Right lobe of liver (tissue), 6 donors: ENCODE results near the gene ISYNA1. TPM values are rescaled to one million over a fixed set of nuclear protein-coding genes. Genes with fewer than 3 reads are reported as not detected.

ENCODE experiments used
- ATAC-seq, 4 donors: fragments of 200-7000 bp; cut with Tn5 transposase; one replicate each; pipeline ENCODE4 v1.9.1; 2020; ENCODE audit warnings: mild to moderate bottlenecking in 4 of 4, moderate library complexity in 4 of 4
- DNase-seq, 3 donors: peaks; one replicate each; pipeline ENCODE4 v3.0.0-alpha.2; 2020
- H3K27ac ChIP-seq, 3 donors: fragments of 200-600 bp; one replicate each; pipeline ENCODE4 v1.8.0; 2022
- H3K27me3 ChIP-seq, 2 donors: fragments of 200-600 bp; one replicate each; pipeline ENCODE4 v1.8.0; 2022
- H3K36me3 ChIP-seq, 4 donors: fragments of 200-600 bp; sonication (generic) in 1 of 4; one replicate each; pipeline versions ENCODE4 v1.5.1 to v1.8.0; 2017 to 2022; ENCODE audit warnings: control low read depth in 1 of 4
- H3K4me1 ChIP-seq, 4 donors: fragments of 200-600 bp; sonication (generic) in 1 of 4; one replicate each; pipeline versions ENCODE4 v1.5.1 to v1.8.0; 2017 to 2022; ENCODE audit warnings: control low read depth in 1 of 4
- H3K4me3 ChIP-seq, 3 donors: fragments of 200-600 bp; one replicate each; pipeline ENCODE4 v1.8.0; 2022
- H3K9me3 ChIP-seq, 4 donors: fragments of 200-600 bp; sonication (generic) in 1 of 4; one replicate each; pipeline versions ENCODE4 v1.5.1 to v1.8.0; 2017 to 2022; ENCODE audit warnings: control low read depth in 1 of 4
- POLR2A ChIP-seq: fragments of 450-650 bp; IDR thresholded peaks from one replicate; pipeline ENCODE4 v1.6.1; 2017; ENCODE audit warnings: antibody characterized with exemption, mild to moderate bottlenecking
- WGBS: methylation state at CpG from one replicate; pipeline ENCODE4 v1.1.6; 2018; ENCODE audit warnings: low coverage, low lambda C conversion rate; ENCODE audit not compliant: insufficient coverage; ENCODE audit errors: missing lambda C conversion rate; 5-methylcytosine and 5-hydroxymethylcytosine counted together
- intact Hi-C, 2 donors: fragments of 100-400 bp; cut with DNase I; formaldehyde crosslinking; loops; one replicate each; pipeline versions ENCODE4 v1.11.2 to v1.14.1; 2022
- total RNA-seq, 6 experiments: library from RNA; depleted of rRNA in 2 of 6; stranded (reverse); fragments of >200 nt in 2 of 6; fragmentation: NEBNext Ultra II Directional in 3 of 6; extraction: Animal tissue kit (Norgen Biotek cat#: 25700) in 3 of 6; gene quantifications; one replicate each; pipeline versions ENCODE4 v1.1.0 to v1.2.4, GENCODE V29; 2016 to 2023
- TF ChIP-seq, protein P1 (sequence below), 4 donors: fragments of 200-600 bp in 3 of 4; fragments of 450-650 bp in 1 of 4; IDR thresholded peaks; one replicate each; pipeline versions ENCODE4 v1.5.1 to v1.8.0; 2016 to 2022; ENCODE audit warnings: antibody characterized with exemption in 4 of 4, mild to moderate bottlenecking in 2 of 4
- donor health status: DM: no; HTN: yes; CAD: no.
- donor health status: DM: no; HTN: no; CAD: no.
- donor health status: DM: no; HTN: no; CAD: no.
- donor health status: DM: no; HTN: yes; CAD: no.
- donor health status: DM: no; HTN: yes; CAD: no.

The ISYNA1 gene
- total RNA-seq, 6 experiments from 2014 or later, result 6.5 to 8.3 (median 7.8) TPM

DNA sequence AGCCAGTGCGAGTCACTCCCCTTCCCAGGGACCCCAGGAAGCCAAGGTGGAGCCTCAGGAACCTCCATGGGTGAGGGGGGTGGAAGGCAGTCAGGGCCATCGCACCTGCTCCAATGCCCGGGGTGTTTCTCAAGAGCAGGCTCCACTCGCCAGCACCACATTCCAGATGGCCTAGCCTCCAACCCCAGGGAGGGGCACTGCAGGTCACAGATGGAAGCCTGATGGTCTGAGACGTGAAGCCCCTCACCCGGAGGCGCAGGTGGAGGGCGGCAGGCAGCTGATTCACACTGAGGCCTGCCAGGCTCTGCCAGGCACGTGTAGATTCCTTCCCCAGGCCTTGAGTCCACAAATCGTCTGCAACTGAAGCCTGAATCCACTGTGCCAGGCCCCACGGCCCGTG, 23.0 kb upstream of the ISYNA1 start:
- peaks cover 3 to 49% (median 8%) of the 10 kb centered on the region in 4 donors for H3K36me3 ChIP-seq
- no peak overlapping the region for H3K4me3 ChIP-seq
- TF ChIP-seq, protein P1, sequence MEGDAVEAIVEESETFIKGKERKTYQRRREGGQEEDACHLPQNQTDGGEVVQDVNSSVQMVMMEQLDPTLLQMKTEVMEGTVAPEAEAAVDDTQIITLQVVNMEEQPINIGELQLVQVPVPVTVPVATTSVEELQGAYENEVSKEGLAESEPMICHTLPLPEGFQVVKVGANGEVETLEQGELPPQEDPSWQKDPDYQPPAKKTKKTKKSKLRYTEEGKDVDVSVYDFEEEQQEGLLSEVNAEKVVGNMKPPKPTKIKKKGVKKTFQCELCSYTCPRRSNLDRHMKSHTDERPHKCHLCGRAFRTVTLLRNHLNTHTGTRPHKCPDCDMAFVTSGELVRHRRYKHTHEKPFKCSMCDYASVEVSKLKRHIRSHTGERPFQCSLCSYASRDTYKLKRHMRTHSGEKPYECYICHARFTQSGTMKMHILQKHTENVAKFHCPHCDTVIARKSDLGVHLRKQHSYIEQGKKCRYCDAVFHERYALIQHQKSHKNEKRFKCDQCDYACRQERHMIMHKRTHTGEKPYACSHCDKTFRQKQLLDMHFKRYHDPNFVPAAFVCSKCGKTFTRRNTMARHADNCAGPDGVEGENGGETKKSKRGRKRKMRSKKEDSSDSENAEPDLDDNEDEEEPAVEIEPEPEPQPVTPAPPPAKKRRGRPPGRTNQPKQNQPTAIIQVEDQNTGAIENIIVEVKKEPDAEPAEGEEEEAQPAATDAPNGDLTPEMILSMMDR (IDR thresholded peaks at IDR 0.05), result no peak
- no peak for TF ChIP-seq POLR2A
- intact Hi-C loops, result no loop called here
- peak overlapping the region in 1 of 3 donors; percentile 65 for H3K27ac ChIP-seq
- no peaks in the 10 kb centered on the region for H3K9me3 ChIP-seq
- H3K27me3 ChIP-seq, result no peaks in the 10 kb centered on the region
- DNase-seq, result no peak
- peaks cover 0 to 23% (median 10%) of the 10 kb centered on the region in 4 donors for H3K4me1 ChIP-seq
- no peak for ATAC-seq
- no CpG with 5 or more reads among the region's 12 CpGs for WGBS

GRCh38 chr19:18457483-18458331, 19.8 kb upstream of the ISYNA1 start:
- intact Hi-C loops, result loop anchor here (10.0 kb wide), 2 partner anchors 57 to 117 kb away; partner anchors contain the start of gene UBA52 (in 1 of the 2)
- no peaks in the 10 kb centered on the region for H3K27me3 ChIP-seq

DNA sequence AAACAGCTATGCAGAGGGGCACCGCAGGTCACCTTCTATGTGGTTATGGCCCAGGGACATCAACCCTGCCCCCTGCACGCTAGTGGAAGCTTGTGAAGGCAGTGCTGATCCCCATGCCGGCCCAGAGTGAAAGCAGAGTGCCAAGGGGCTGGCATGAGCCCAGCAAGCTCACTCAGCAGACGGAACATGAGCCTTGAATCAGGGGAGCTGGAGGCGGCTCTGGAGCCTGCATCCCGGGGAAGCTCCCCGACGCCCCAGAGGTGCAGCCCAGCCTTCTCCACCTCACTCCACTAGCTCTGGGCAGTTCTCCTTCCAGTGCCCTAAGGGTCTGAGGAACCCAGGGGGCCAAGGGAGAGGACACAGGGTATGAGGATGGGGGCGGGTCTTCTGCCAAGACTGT, 19.0 kb upstream of the ISYNA1 start:
- WGBS, result 85% methylated on average over 8 of the region's 9 CpGs
- Histone ChIP-seq H3K27ac (no peak overlapping the region), H3K36me3 (peaks cover 3 to 55% (median 10%) of the 10 kb centered on the region in 4 donors), H3K4me1 (peaks cover 0 to 6% (median 2%) of the 10 kb centered on the region in 4 donors), H3K4me3 (no peak overlapping the region), H3K27me3 (no peaks in the 10 kb centered on the region), H3K9me3 (no peaks in the 10 kb centered on the region)
- no peak for DNase-seq
- intact Hi-C loops, result loop anchor here (10.0 kb wide), 2 partner anchors 58 to 118 kb away; partner anchors contain the start of gene UBA52 (in 1 of the 2)
- TF ChIP-seq, protein P1 (IDR thresholded peaks at IDR 0.05), result no peak
- no peak for TF ChIP-seq POLR2A
- peak in 1 of 4 donors; percentile 5 for ATAC-seq

More at GRCh38 chr19:18457483-18458331, 19.8 kb upstream of the ISYNA1 start:
- Histone ChIP-seq H3K4me3 (no peak overlapping the region), H3K27ac (no peak overlapping the region), H3K9me3 (no peaks in the 10 kb centered on the region), H3K4me1 (peaks cover 0 to 6% (median 2%) of the 10 kb centered on the region in 4 donors), H3K36me3 (peaks cover 3 to 58% (median 9%) of the 10 kb centered on the region in 4 donors)
- TF ChIP-seq, protein P1 (IDR thresholded peaks at IDR 0.05), result no peak
- DNase-seq (no peak), ATAC-seq (no peak)
- WGBS, result 83% methylated on average over 9 of the region's 21 CpGs

DNA sequence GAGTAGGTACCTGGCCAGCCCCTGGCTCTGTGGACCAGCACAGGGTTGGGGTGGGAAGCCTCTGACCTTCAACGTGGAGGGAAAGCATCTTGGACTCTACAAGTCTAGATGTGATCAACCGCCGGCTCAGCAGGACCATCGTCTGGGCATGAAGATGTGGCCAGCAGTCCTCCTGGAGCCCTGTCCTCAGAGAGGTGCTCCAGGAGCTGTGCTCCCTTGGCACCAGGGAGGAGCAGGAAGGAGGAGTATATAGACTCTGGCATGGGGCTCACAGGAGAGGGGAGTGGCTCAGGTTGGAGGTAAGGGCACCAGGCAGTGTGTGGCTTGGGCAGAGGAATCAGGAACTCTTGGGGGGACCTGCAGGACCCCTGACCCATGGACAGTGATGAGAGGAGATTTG, 18.3 kb upstream of the ISYNA1 start:
- intact Hi-C loops, result loop anchor here (10.0 kb wide), 2 partner anchors 59 to 119 kb away; partner anchors contain the start of gene UBA52 (in 1 of the 2)
- peaks cover 3 to 50% (median 10%) of the 10 kb centered on the region in 4 donors for H3K36me3 ChIP-seq
- ATAC-seq, result no peak

More for the DNA sequence above, 18.3 kb upstream of the ISYNA1 start:
- TF ChIP-seq, protein P1 (IDR thresholded peaks at IDR 0.05), result no peak
- no peak for TF ChIP-seq POLR2A
- 94% methylated on average over 3 of the region's 4 CpGs for WGBS
- no peak for DNase-seq
- no peaks in the 10 kb centered on the region for H3K27me3 ChIP-seq
- peaks cover 0 to 6% (median 2%) of the 10 kb centered on the region in 4 donors for H3K4me1 ChIP-seq
- H3K4me3 ChIP-seq, result no peak overlapping the region
- H3K27ac ChIP-seq, result no peak overlapping the region
- H3K9me3 ChIP-seq, result no peaks in the 10 kb centered on the region
